GM19452 (cell line): ENCODE measurements around the gene SLIT3.

Experiments used
- ATAC-seq: cut with Tn5 transposase; IDR thresholded peaks from one replicate; pipeline ENCODE4 v1.9.1; 2021; ENCODE audit not compliant: unreplicated experiment

The SLIT3 gene

DNA sequence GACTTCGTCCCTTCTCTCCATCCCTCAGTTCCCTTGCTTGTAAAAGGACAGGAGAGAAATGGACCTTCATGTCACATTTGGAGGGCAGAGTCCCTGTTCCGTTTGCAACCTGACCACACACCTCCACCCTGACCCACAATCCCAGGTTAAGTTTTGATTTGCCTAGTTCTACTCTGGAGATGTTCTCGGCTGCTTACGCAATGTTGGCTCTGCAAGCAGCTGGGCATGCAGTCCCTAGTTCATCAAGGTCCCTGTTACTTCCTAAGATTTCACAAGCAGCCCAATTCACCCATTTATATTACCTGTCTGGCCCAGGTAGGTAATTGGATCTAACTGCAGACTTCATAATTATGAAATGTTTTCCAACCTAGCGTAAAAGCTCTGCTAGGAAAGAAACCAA, 28.8 kb downstream of the SLIT3 start:
- ATAC-seq, result no peak

DNA sequence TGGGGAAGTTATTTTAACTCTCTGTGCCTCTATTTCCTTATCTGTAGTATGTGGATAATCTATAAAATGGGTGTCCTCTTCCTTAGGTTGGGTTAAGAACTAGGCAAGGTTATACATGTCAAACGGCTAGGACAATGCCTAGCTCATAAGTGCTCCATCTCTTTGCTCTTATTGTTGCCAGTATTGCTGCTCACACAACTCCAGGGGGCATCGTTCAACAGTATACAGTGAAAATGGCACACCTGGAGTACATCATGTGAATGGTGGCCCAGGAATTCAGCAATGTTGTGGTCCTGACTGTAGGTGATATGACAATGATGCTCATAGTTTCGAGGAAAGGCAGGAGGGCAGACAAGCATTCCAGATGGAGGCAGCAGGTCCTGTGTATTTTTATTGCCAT, 30.1 kb downstream of the SLIT3 start:
- no peak for ATAC-seq

GRCh38 chr5:169268019-169268418, 32.9 kb downstream of the SLIT3 start:
- ATAC-seq, result no peak

DNA sequence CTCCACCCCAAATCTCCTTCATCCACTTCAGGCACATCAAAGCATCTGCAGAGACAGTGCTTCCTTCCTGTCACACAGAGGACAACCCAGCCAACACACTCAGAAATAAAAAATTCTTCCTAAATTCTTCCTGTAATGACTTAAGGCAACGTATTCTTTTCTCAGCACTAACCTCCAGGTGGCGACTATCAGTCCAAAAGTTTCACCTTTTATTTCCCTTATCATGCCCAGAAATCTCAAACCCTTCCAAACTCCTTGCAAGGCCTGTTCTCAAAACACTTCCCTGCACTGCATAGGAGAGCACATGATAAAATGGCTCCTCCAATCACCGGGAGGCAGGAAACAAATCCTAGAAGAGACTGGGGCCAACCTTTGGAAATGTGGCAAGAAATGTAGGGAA, 35.1 kb downstream of the SLIT3 start:
- no peak for ATAC-seq

GRCh38 chr5:169263591-169263990, 37.3 kb downstream of the SLIT3 start:
- ATAC-seq, result no peak

GRCh38 chr5:169260896-169261569, 39.9 kb downstream of the SLIT3 start:
- ATAC-seq, result no peak

GRCh38 chr5:169258372-169259000, 42.5 kb downstream of the SLIT3 start:
- ATAC-seq, result no peak

GRCh38 chr5:169256191-169256590, 44.7 kb downstream of the SLIT3 start:
- no peak for ATAC-seq

DNA sequence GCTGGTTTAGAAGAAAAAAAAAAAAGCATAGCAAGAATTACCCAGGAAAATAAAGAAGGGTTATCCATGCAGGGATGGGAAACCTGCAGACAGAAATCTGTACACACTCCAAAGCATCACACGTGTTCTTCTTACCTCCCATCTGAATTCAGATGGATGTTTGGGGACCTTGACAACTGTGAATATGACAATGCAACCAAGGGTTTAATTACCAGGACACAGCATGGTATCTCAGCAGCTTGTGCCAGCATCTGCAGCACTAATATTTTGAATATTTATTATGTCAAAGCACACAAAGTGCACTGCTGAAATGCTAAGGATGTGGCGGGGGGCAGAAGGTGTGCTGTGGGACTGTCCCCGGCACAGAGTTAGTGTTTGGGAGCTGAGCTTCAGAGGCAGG, 47.9 kb downstream of the SLIT3 start:
- no peak for ATAC-seq

DNA sequence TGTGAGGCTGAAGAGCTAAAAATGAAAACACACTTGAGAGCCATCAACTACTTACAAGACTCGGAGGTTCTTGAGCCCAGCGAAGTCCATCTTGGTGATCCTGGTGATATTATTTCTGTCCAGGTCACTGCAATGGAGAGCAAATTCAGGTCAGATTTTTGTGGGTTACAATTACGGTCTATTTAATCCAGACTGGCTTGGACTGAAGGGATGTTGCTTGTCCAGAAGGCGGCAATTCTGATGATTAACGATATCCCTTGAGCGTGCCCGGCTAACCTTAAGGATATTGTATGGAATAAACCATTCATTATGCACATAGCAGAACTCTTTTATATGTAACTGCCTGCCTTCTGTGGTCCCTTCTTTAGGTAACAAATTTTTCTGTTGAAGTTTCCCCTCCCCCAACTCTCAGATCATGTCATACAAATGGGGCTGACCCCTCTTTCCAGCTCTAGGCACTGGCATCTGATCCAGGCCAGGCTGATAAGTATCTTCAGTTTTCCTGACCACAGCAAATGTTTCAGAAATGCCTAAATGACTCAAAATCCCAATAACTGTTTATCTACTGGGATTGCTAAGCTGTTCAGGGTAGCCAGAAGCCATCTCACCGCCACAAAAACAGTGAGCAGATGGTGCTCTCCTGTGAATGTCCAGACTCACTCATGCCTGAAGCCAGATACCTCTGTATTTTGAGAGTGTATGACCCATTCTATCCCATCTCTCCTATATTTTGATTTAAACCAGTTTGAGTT, 49.4 kb downstream of the SLIT3 start:
- ATAC-seq, result no peak

DNA sequence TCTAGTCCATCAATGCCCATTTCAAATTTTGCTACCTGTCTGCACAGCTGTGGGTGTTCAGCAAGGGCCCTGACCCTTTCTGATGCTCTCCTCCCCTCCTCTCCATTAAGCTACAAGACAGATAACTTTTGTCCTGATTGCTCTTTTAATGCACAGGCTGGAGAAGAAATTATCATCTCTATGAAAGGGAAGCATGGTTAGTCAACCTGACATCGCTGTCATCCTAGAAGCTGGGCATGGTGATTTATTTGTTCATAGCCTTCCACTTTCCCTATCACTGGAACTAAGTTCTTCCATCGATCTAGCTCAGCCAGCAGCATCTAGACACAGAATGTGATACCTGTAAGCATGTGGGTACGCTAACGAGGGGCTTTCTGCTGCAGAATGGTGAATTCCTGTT, 50.1 kb downstream of the SLIT3 start:
- ATAC-seq, result no peak

GRCh38 chr5:169248996-169249395, 51.9 kb downstream of the SLIT3 start:
- ATAC-seq, result no peak

DNA sequence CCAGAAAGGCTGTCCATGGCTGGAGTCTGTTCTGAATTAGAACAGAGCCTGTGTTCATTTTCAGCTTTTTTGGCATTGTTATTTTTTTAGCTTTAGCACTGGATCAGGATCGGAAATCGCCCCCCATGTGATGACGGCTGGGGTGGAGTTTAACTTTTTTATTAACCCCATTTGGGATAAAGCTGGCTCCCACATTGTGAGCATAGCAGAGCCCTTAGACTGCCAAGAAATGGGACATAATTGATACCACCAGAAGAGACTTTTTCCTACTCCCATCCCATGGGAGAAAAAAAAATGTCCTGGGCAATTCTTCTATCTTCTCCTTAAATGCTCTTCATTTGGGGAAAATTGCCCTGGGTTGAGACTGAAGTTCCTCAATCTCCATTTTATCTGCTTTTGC, 52.4 kb downstream of the SLIT3 start:
- ATAC-seq, result no peak

DNA sequence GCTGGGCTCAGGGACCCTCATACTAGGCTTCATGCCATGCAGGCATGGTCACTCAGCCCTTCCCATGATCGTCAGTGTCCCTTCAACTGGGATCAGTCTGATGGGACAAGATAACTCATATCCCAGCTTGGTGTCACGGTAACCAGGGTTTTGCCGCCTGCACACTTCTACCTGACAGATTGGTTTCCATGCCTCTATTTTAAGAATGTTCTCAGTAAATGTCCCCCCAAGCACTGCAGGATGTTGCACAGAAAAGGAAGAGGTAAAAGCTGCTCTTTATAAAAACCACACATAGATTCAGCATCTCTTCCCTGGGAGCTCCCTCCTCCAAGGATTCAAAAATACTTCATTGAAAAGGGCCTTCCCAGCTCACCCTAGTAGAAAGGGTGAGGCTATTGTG, 56.1 kb downstream of the SLIT3 start:
- ATAC-seq, result no peak

GRCh38 chr5:169243651-169244422, 57.1 kb downstream of the SLIT3 start:
- no peak for ATAC-seq

DNA sequence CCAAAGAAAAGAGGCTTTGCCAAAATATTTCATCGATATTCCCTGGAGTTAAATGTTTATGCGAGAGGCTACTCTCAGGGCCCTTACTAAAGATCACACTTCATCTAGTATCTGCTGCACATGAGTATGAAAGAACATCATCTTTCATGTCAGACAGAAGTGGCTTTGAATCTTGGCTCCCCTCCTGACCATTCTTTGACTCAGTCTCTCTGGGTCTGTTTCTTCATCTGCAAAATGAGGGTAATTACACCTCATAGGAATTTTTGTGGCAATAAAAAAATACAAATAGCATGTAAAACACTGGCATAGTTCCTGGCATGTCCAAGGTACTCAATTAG, 58.1 kb downstream of the SLIT3 start:
- no peak for ATAC-seq

DNA sequence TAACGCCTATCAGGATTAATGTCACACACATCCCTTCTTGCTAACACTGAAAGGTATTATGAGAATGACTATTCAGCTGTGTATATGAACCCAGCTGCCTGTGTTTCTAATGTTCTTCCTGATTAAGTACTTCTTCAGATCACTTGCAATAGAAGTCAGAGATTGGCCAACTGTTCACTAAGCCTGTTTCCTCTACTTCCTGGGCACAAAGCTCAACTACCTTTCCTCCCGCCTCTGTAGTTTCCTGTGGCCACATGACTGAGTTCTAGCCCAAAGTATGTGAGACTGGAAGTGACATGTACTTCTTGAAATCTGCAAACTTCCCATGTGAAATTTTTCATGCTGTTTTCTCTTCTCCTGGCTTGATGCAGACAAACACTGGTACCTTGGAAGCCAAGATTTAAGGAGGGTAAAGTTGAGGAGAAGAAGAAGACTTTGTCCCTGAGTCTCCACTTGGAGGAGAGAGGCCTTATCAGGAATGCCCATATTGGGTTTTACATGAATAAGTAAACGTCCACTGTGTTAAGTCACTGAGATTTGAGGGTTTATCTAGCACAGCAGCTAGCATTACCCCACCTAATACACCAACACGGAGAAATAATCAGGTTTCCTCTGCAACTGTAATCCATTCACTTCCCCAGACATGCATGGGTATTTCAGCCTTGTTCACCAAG, 58.6 kb downstream of the SLIT3 start:
- no peak for ATAC-seq

GRCh38 chr5:169229342-169229892, 71.5 kb downstream of the SLIT3 start:
- no peak for ATAC-seq

DNA sequence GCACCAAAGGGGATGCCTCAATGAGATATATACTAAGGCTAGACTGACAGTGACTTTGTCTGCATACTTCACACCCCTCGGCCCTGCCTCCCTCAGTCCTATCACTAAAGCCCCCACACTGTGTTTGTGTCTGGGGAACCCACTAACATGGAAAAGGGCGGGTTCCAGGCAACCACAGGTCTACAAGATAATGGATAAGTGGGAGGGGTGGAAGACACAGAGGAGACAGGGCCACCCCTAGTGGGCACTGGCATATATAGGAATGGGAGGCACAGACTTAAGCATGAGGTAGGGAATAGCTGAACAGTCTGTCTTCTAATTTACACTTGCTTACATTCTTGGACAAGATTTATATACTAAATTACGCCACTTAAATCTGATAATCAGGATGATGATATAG, 74.0 kb downstream of the SLIT3 start:
- no peak for ATAC-seq

GRCh38 chr5:169225830-169226356, 75.0 kb downstream of the SLIT3 start:
- no peak for ATAC-seq

DNA sequence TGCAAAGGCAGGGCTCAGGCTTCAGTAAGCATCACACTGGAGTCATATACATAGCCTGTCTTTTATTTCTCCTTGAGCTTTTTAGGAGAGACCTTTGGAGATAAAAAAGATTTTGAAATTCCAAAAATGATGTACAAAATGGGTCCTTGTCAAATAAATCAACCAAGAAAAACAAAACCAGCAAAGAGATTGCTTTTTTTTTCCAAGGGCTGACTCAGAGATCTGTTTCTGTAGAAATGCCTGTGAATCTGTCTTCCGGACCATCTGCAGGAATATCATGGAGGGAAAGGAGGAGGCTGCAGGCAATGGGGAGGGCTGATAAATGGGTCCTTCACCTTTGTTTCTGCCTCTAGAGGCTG, 77.4 kb downstream of the SLIT3 start:
- ATAC-seq, result no peak
